ENCODE results near the gene TMEM132C. TPM values are rescaled to one million over a fixed set of nuclear protein-coding genes. Genes with fewer than 3 reads are reported as not detected.

The TMEM132C gene
- total and polyA plus RNA-seq, 2 of the 8 experiments (the other 6 are each of a cell fraction or from before 2014, with no cell fraction given), result 0.23 to 0.76 TPM

GRCh38 chr12:128571906-128572810, 305.2 kb downstream of the TMEM132C start (continued):
- no peak for TF ChIP-seq CREB1 (IDR thresholded peaks at IDR 0.05)
- no peak for TF ChIP-seq HDAC6 (IDR thresholded peaks at IDR 0.05; ENCODE audit: low read depth, low read length)
- no peak for TF ChIP-seq USF2 (IDR thresholded peaks at IDR 0.05; ENCODE audit: low read length)
- no peak for TF ChIP-seq SUZ12 (IDR thresholded peaks at IDR 0.05; ENCODE audit: low read length)
- TF ChIP-seq CTBP2 (IDR thresholded peaks at IDR 0.05; ENCODE audit: borderline replicate concordance, insufficient read depth, insufficient read length, low read length), result no peak
